K562 (cell line): ENCODE results near the gene B3GALT4. TPM values are rescaled to one million over a fixed set of nuclear protein-coding genes. Genes with fewer than 3 reads are reported as not detected.

Experiments
- BRD9 ChIP-seq: fragments of 450-650 bp; IDR thresholded peaks from 2 replicates; pipeline ENCODE4 v1.6.1; 2018; ENCODE audit warnings: low read depth; ENCODE audit not compliant: partially characterized antibody
- DDX20 ChIP-seq: fragments of 450-650 bp; IDR thresholded peaks from 2 replicates; pipeline ENCODE4 v1.6.1; 2016; ENCODE audit warnings: missing genetic modification characterization, low read depth, mild to moderate bottlenecking, missing compliant biosample characterization, moderate library complexity
- ETS2 ChIP-seq: IDR thresholded peaks from 2 replicates; pipeline ENCODE4 v1.6.1; 2016; ENCODE audit warnings: borderline replicate concordance, missing genetic modification characterization, mild to moderate bottlenecking, moderate library complexity, missing compliant biosample characterization; ENCODE audit not compliant: poor library complexity, severe bottlenecking
- GABPA ChIP-seq: fragments of 200-800 bp; sonication (Bioruptor generic); conservative IDR thresholded peaks from 2 replicates; pipeline ENCODE4 v1.6.1; 2016; ENCODE audit warnings: low read depth, missing genetic modification characterization, missing compliant biosample characterization
- GATAD2B ChIP-seq: fragments of 450-650 bp; IDR thresholded peaks from 2 replicates; pipeline ENCODE4 v1.6.1; 2017; ENCODE audit warnings: mild to moderate bottlenecking, borderline replicate concordance
- HMG20A ChIP-seq: fragments of 450-650 bp; formaldehyde crosslinking; conservative IDR thresholded peaks from 2 replicates; pipeline ENCODE4 v1.4.0; 2020; ENCODE audit warnings: mild to moderate bottlenecking, mixed read lengths
- KDM1A ChIP-seq, 2 experiments: fragments of 450-650 bp; IDR thresholded peaks; 2 replicates each; pipeline ENCODE4 v1.6.1; 2016; ENCODE audit warnings: mild to moderate bottlenecking in 2 of 2
- NCOA2 ChIP-seq, 2 experiments: fragments of 450-650 bp; IDR thresholded peaks; 2 replicates each; pipeline ENCODE4 v1.6.1; 2018; ENCODE audit warnings: mild to moderate bottlenecking in 2 of 2, moderate library complexity in 1 of 2; ENCODE audit not compliant: partially characterized antibody in 2 of 2
- RBM25 ChIP-seq: fragments of 200-400 bp; formaldehyde crosslinking; IDR thresholded peaks from 2 replicates; pipeline ENCODE4 v1.6.1; 2018; ENCODE audit warnings: low read length, low read depth, moderate library complexity; ENCODE audit not compliant: severe bottlenecking
- RBM39 ChIP-seq: fragments of 200-400 bp; formaldehyde crosslinking; optimal IDR thresholded peaks from 2 replicates; pipeline ENCODE3; 2018; ENCODE audit warnings: low read depth, low read length
- RCOR1 ChIP-seq, 2 experiments: IDR thresholded peaks; 2 replicates each; pipeline ENCODE4 v1.6.1; 2012; ENCODE audit warnings: low read depth in 2 of 2, low read length in 2 of 2, borderline replicate concordance in 1 of 2, improper control_type of control experiment in 1 of 2
- SRF ChIP-seq, 2 experiments: fragments of 250-450, 450-650 bp in 1 of 2; sonication (Bioruptor Pico) in 1 of 2; sonication (generic) in 1 of 2; formaldehyde crosslinking; IDR thresholded peaks; 2 replicates each; pipeline versions ENCODE4 v1.5.0 to v1.5.1; 2020 to 2022; ENCODE audit warnings: mild to moderate bottlenecking in 1 of 2, missing genetic modification reagents in 1 of 2
- THRAP3 ChIP-seq: fragments of 450-650 bp; IDR thresholded peaks from 2 replicates; pipeline ENCODE4 v1.6.1; 2016; ENCODE audit warnings: mild to moderate bottlenecking, inconsistent platforms, borderline replicate concordance
- ZC3H11A ChIP-seq: IDR thresholded peaks from 2 replicates; pipeline ENCODE4 v1.6.1; 2012; ENCODE audit warnings: low read depth, low read length, improper control_type of control experiment
- ZFP36 ChIP-seq: fragments of 150-350 bp; IDR thresholded peaks from 2 replicates; pipeline ENCODE4 v1.6.1; 2018; ENCODE audit warnings: low read length, low read depth; ENCODE audit not compliant: partially characterized antibody
- ZNF282 ChIP-seq: sonication (generic); formaldehyde crosslinking; IDR thresholded peaks from 2 replicates; pipeline ENCODE4 v1.8.1; 2023; ENCODE audit warnings: missing genetic modification reagents
- polyA plus RNA-seq, 8 experiments: library from polyadenylated mRNA; depleted of rRNA in 4 of 8; stranded (reverse) in 5 of 8; unstranded in 3 of 8; fragments of >200 nt; fragmentation: Nextera tagmentation in 2 of 8; fragmentation: Illumina TruSeq in 1 of 8; extraction: Ambion mirVana in 2 of 8; extraction: Trizol in 1 of 8; gene quantifications; 2 replicates each; pipeline versions ENCODE4 v1.2.1 to v1.2.3, GENCODE V29; 2011 to 2014; ENCODE audit warnings: inconsistent platforms in 1 of 8, missing spikeins in 1 of 8
- total RNA-seq, 7 experiments: library from RNA; depleted of rRNA in 6 of 7; stranded (reverse); fragments of >200 nt in 6 of 7; fragmentation: Illumina TruSeq in 2 of 7; extraction: Trizol in 2 of 7; gene quantifications; 2 replicates each; pipeline versions ENCODE4 v1.2.1 to v1.2.3, GENCODE V29; 2011 to 2021; ENCODE audit warnings: low replicate concordance in 1 of 7
- TF ChIP-seq, protein P1 (sequence below): sonication (generic); formaldehyde crosslinking; IDR thresholded peaks from 2 replicates; pipeline ENCODE4 v1.8.0; 2022; ENCODE audit warnings: mild to moderate bottlenecking, low read depth, missing genetic modification reagents
- TF ChIP-seq, protein P2 (sequence below): IDR thresholded peaks from 3 replicates; pipeline ENCODE4 v1.6.1; 2011; ENCODE audit warnings: borderline replicate concordance, mild to moderate bottlenecking, moderate library complexity; ENCODE audit not compliant: insufficient read length; ENCODE audit errors: extremely low read depth
- TF ChIP-seq, protein P3 (sequence below): fragments of 450-650 bp; IDR thresholded peaks from 2 replicates; pipeline ENCODE4 v1.6.1; 2016; ENCODE audit warnings: low read depth, mild to moderate bottlenecking, moderate library complexity

The B3GALT4 gene
- total and polyA plus RNA-seq, 9 of the 15 experiments (the other 6 are each of a cell fraction or from before 2014, with no cell fraction given), result 0.11 to 1.3 (median 0.53) TPM; not detected in 1

DNA sequence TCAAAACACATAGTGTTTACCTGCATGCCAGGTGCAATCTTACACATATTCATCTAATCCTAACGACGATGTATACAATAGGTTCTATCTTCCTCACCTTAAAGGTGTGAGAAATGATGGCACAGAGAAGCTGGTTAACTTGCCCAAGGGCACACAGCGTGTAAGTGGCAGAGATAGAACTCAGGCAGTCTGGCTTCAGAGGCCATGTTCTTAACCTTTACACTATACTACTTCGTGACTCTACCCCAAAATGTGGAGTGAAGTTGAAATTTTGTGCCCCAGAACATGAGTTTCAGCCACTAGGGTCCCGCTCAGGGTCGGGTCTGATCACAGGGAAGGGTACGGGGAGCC, 5.8 kb upstream of the B3GALT4 start (continued):
- TF ChIP-seq ZFP36 (peak; percentile 98), GABPA (no peak), THRAP3 (peak; percentile 65; the same call in 1 of the 2 replicates), RBM25 (peak; percentile 97), DDX20 (tag) (no peak), SRF (CRISPR knock-in tag; IDR thresholded peaks at IDR 0.05) (no peak), ZC3H11A (0 out of 2 replicates have a peak, but pooled peaks have one; percentile 84), ZNF282 (no peak), ETS2 (tag) (no peak), RCOR1 (IDR thresholded peaks at IDR 0.05; ENCODE audit: borderline replicate concordance in 1 of 2, low read depth in 2 of 2, low read length in 2 of 2) (peak; percentile 27 to 80; a peak in 3 of 4 replicates), KDM1A (IDR thresholded peaks at IDR 0.05) (peak; percentile 89 to 90), HMG20A (CRISPR knock-in tag) (no peak), BRD9 (peak; percentile 22), RBM39 (peak; percentile 14), NCOA2 (IDR thresholded peaks at IDR 0.05; ENCODE audit: partially characterized antibody in 2 of 2) (no peak), GATAD2B (peak; percentile 36; the same call in 1 of the 2 replicates)
- TF ChIP-seq, protein P1, sequence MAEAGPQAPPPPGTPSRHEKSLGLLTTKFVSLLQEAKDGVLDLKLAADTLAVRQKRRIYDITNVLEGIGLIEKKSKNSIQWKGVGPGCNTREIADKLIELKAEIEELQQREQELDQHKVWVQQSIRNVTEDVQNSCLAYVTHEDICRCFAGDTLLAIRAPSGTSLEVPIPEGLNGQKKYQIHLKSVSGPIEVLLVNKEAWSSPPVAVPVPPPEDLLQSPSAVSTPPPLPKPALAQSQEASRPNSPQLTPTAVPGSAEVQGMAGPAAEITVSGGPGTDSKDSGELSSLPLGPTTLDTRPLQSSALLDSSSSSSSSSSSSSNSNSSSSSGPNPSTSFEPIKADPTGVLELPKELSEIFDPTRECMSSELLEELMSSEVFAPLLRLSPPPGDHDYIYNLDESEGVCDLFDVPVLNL (CRISPR knock-in tag), result no peak
- TF ChIP-seq, protein P2, sequence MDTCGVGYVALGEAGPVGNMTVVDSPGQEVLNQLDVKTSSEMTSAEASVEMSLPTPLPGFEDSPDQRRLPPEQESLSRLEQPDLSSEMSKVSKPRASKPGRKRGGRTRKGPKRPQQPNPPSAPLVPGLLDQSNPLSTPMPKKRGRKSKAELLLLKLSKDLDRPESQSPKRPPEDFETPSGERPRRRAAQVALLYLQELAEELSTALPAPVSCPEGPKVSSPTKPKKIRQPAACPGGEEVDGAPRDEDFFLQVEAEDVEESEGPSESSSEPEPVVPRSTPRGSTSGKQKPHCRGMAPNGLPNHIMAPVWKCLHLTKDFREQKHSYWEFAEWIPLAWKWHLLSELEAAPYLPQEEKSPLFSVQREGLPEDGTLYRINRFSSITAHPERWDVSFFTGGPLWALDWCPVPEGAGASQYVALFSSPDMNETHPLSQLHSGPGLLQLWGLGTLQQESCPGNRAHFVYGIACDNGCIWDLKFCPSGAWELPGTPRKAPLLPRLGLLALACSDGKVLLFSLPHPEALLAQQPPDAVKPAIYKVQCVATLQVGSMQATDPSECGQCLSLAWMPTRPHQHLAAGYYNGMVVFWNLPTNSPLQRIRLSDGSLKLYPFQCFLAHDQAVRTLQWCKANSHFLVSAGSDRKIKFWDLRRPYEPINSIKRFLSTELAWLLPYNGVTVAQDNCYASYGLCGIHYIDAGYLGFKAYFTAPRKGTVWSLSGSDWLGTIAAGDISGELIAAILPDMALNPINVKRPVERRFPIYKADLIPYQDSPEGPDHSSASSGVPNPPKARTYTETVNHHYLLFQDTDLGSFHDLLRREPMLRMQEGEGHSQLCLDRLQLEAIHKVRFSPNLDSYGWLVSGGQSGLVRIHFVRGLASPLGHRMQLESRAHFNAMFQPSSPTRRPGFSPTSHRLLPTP, result no peak
- TF ChIP-seq, protein P3, sequence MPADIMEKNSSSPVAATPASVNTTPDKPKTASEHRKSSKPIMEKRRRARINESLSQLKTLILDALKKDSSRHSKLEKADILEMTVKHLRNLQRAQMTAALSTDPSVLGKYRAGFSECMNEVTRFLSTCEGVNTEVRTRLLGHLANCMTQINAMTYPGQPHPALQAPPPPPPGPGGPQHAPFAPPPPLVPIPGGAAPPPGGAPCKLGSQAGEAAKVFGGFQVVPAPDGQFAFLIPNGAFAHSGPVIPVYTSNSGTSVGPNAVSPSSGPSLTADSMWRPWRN, result no peak
